Endothelial cell of umbilical vein (primary cell): ENCODE results near the gene SDCCAG8. TPM values are rescaled to one million over a fixed set of nuclear protein-coding genes. Genes with fewer than 3 reads are reported as not detected.

Experiments
- BruUV-seq: library from RNA; stranded (reverse); fragments of 400-500 nt; replicated peaks from 2 replicates; lab custom pipeline; 2021; lab: Mats Ljungman, UMichigan
- CTCF ChIA-PET: fragments of 300-600, 350-600 bp; sonication (Branson Sonifier 250); formaldehyde crosslinking; loops from one replicate; lab custom pipeline; 2021; ENCODE audit warnings: antibody characterized with exemption, inconsistent platforms; lab: Charles Lee
- POLR2A ChIA-PET: fragments of 300-600, 350-600 bp; sonication (Branson Sonifier 250); formaldehyde crosslinking; loops from one replicate; lab custom pipeline; 2021; ENCODE audit warnings: antibody characterized with exemption, inconsistent platforms; lab: Charles Lee
- DNase-seq: peaks from one replicate; pipeline ENCODE4 v3.0.0-alpha.2; 2011; ENCODE audit warnings: low read depth, low spot score
- FAIRE-seq: peaks from 2 replicates; lab custom pipeline; 2011; peaks lifted over from hg19 to GRCh38; lab: Jason Lieb, UNC
- H2AFZ ChIP-seq: 2 replicates; pipeline ENCODE4 v1.6.0; 2012; ENCODE audit warnings: low read depth, low read length, control low read depth, inconsistent platforms
- H3K27ac ChIP-seq: 2 replicates; pipeline ENCODE4 v1.5.1; 2011; ENCODE audit warnings: low read depth, mild to moderate bottlenecking, control low read depth, low read length, moderate library complexity; ENCODE audit not compliant: insufficient read depth
- H3K27me3 ChIP-seq, 2 experiments: 2 replicates each; pipeline versions ENCODE4 v1.6.0 to v1.6.1; 2011; ENCODE audit warnings: low read length in 2 of 2, mixed read lengths in 1 of 2; ENCODE audit not compliant: control insufficient read depth in 2 of 2, insufficient read depth in 2 of 2
- H3K36me3 ChIP-seq, 2 experiments: 2 replicates in 1 of 2; 3 replicates in 1 of 2; pipeline ENCODE4 v1.5.1; 2011; ENCODE audit warnings: low read length in 2 of 2, mild to moderate bottlenecking in 1 of 2, moderate library complexity in 1 of 2; ENCODE audit not compliant: control insufficient read depth in 2 of 2, insufficient read depth in 2 of 2; ENCODE audit errors: extremely low read depth in 1 of 2
- H3K4me1 ChIP-seq: 3 replicates; pipeline ENCODE4 v1.5.1; 2011; ENCODE audit warnings: mild to moderate bottlenecking, low read length; ENCODE audit not compliant: control insufficient read depth, insufficient read depth; ENCODE audit errors: extremely low read depth
- H3K4me2 ChIP-seq: 2 replicates; pipeline ENCODE4 v1.6.1; 2011; ENCODE audit warnings: low read length, control low read depth, mixed read lengths; ENCODE audit not compliant: insufficient read depth
- H3K4me3 ChIP-seq, 3 experiments: fragments of 200-600 bp in 1 of 3; sonication (generic), shearing (Covaris generic) in 1 of 3; replicated peaks in 1 of 3; 2 replicates each; pipeline ENCODE4 v1.5.1; 2011 to 2016; ENCODE audit warnings: control low read depth in 3 of 3, low read length in 3 of 3, mild to moderate bottlenecking in 2 of 3, inconsistent platforms in 1 of 3, low read depth in 1 of 3, moderate library complexity in 1 of 3; ENCODE audit not compliant: insufficient read depth in 1 of 3
- H3K79me2 ChIP-seq: 2 replicates; pipeline ENCODE4 v1.6.0; 2012; ENCODE audit warnings: low read length, inconsistent platforms; ENCODE audit not compliant: control insufficient read depth, insufficient read depth
- H3K9ac ChIP-seq: replicated peaks from 2 replicates; pipeline ENCODE3; 2011; ENCODE audit warnings: low read length, control low read depth; ENCODE audit not compliant: insufficient read depth; ENCODE audit errors: extremely low read depth
- H3K9me1 ChIP-seq: replicated peaks from 3 replicates; pipeline ENCODE4 v1.6.0; 2011; ENCODE audit warnings: mild to moderate bottlenecking, low read length; ENCODE audit not compliant: control insufficient read depth, insufficient read depth; ENCODE audit errors: extremely low read depth
- H3K9me3 ChIP-seq: replicated peaks from 2 replicates; pipeline ENCODE4 v1.5.1; 2012; ENCODE audit warnings: low read length, inconsistent platforms; ENCODE audit not compliant: control insufficient read depth, insufficient read depth
- H4K20me1 ChIP-seq: replicated peaks from 2 replicates; pipeline ENCODE3; 2011; ENCODE audit warnings: mild to moderate bottlenecking, low read length; ENCODE audit not compliant: control insufficient read depth, insufficient read depth; ENCODE audit errors: extremely low read depth
- EZH2 ChIP-seq: IDR thresholded peaks from 2 replicates; pipeline ENCODE4 v1.6.1; 2012; ENCODE audit warnings: borderline replicate concordance, low read depth, mild to moderate bottlenecking, moderate library complexity, low read length, inconsistent platforms; ENCODE audit not compliant: severe bottlenecking
- FOS ChIP-seq: IDR thresholded peaks from 2 replicates; pipeline ENCODE4 v1.6.1; 2011; ENCODE audit warnings: mild to moderate bottlenecking, low read length, moderate library complexity, borderline replicate concordance; ENCODE audit not compliant: insufficient read depth
- GATA2 ChIP-seq: IDR thresholded peaks from 2 replicates; pipeline ENCODE4 v1.7.0; 2011; ENCODE audit warnings: low read depth, mild to moderate bottlenecking, moderate library complexity, mixed read lengths, low read length; ENCODE audit not compliant: insufficient read length, insufficient read depth
- JUN ChIP-seq: IDR thresholded peaks from 2 replicates; pipeline ENCODE4 v1.6.1; 2011; ENCODE audit warnings: borderline replicate concordance, low read depth; ENCODE audit not compliant: insufficient read length, insufficient read depth
- MYC ChIP-seq: IDR thresholded peaks from one replicate; pipeline ENCODE4 v1.6.1; 2011; ENCODE audit warnings: mild to moderate bottlenecking, low read depth, low read length
- POLR2A ChIP-seq: IDR thresholded peaks from 2 replicates; pipeline ENCODE4 v1.6.1; 2012; ENCODE audit warnings: low read depth, mild to moderate bottlenecking, control low read depth, low read length
- POLR2AphosphoS5 ChIP-seq: IDR thresholded peaks from 2 replicates; pipeline ENCODE4 v1.6.1; 2012; ENCODE audit warnings: low read depth, mild to moderate bottlenecking, control low read depth, low read length, moderate library complexity; ENCODE audit not compliant: insufficient read depth
- dilution Hi-C: fragments of 300-500 bp; cut with MboI; formaldehyde crosslinking; loops from one replicate; pipeline ENCODE4 v1.15.0; 2019; ENCODE audit warnings: low sequenced_read_pairs; ENCODE audit not compliant: extremely low pct_ligation_motif_present
- intact Hi-C: fragments of 100-400 bp; cut with micrococcal nuclease; formaldehyde crosslinking; loops from one replicate; pipeline ENCODE4 v1.10.0; 2022
- polyA plus RNA-seq, 4 experiments: library from polyadenylated mRNA; depleted of rRNA in 3 of 4; stranded (reverse) in 3 of 4; unstranded in 1 of 4; fragments of >200 nt; gene quantifications; 2 replicates each; pipeline versions ENCODE4 v1.2.1 to v1.2.3, GENCODE V29; 2011 to 2012; ENCODE audit warnings: missing spikeins in 1 of 4
- total RNA-seq: library from RNA; stranded (reverse); gene quantifications from 2 replicates; pipeline ENCODE4 v1.2.3, GENCODE V29; 2021
- TF ChIP-seq, protein P1 (sequence below): IDR thresholded peaks from 2 replicates; pipeline ENCODE4 v1.6.1; 2011; ENCODE audit not compliant: insufficient read depth, insufficient read length
- TF ChIP-seq, protein P2 (sequence below), 2 donors: IDR thresholded peaks; 1 replicate in 1 of 2; 2 replicates in 1 of 2; pipeline ENCODE4 v1.5.1; 2011; ENCODE audit warnings: low read length in 2 of 2, mild to moderate bottlenecking in 2 of 2, moderate library complexity in 2 of 2, control low read depth in 1 of 2, inconsistent platforms in 1 of 2, low read depth in 1 of 2; ENCODE audit not compliant: insufficient read depth in 1 of 2; ENCODE audit errors: extremely low read depth in 1 of 2

Gene SDCCAG8
- total and polyA plus RNA-seq, 2 donors (not counting 3 experiments of a cell fraction or from before 2014, with no cell fraction given) = 14.6 to 25.7 TPM

DNA sequence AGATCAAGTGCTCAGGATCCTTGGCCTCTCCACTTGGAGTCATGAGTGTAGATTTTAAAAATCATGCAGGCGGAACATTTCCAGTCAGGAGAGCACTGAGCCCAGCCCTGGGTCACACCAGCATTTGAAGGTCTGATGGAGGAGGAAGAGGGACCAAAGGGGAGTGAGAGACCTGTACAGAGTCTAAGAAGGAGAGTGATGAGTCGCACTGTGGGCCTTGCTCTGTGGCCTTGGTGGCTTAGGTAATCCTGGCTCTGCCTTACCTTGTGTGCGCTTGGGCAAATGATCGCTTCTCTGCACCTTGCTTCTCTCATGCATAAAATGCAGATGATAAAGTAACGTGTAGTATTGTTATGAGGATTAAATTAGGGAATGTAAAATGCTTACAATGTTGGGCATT lies 225.3 kb downstream of the SDCCAG8 start:
- intact Hi-C loops (no loop called here), dilution Hi-C loops (no loop called here)
- Histone ChIP-seq H3K27ac (no peak overlapping the region), H3K9me3 (no peaks in the 10 kb centered on the region), H3K36me3 (no peaks in the 10 kb centered on the region), H4K20me1 (no peaks in the 10 kb centered on the region), H3K79me2 (no peaks in the 10 kb centered on the region), H3K9me1 (no peaks in the 10 kb centered on the region), H3K4me1 (peaks cover 2% of the 10 kb centered on the region), H3K4me3 (no peak overlapping the region), H3K27me3 (no peaks in the 10 kb centered on the region), H2AFZ (no peak overlapping the region), H3K4me2 (no peak overlapping the region), H3K9ac (no peak overlapping the region)
- ChIA-PET CTCF (interaction anchor here (0.9 kb wide), 1 partner anchor 137 kb away, joined by 3 read pairs; no protein-coding TSS in a partner anchor), POLR2A (no interaction called here)
- FAIRE-seq = no peak
- no peak for DNase-seq
- BruUV-seq = no TSS peak
- no peak for TF ChIP-seq MYC
- TF ChIP-seq, protein P1, sequence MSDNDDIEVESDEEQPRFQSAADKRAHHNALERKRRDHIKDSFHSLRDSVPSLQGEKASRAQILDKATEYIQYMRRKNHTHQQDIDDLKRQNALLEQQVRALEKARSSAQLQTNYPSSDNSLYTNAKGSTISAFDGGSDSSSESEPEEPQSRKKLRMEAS = no peak

DNA sequence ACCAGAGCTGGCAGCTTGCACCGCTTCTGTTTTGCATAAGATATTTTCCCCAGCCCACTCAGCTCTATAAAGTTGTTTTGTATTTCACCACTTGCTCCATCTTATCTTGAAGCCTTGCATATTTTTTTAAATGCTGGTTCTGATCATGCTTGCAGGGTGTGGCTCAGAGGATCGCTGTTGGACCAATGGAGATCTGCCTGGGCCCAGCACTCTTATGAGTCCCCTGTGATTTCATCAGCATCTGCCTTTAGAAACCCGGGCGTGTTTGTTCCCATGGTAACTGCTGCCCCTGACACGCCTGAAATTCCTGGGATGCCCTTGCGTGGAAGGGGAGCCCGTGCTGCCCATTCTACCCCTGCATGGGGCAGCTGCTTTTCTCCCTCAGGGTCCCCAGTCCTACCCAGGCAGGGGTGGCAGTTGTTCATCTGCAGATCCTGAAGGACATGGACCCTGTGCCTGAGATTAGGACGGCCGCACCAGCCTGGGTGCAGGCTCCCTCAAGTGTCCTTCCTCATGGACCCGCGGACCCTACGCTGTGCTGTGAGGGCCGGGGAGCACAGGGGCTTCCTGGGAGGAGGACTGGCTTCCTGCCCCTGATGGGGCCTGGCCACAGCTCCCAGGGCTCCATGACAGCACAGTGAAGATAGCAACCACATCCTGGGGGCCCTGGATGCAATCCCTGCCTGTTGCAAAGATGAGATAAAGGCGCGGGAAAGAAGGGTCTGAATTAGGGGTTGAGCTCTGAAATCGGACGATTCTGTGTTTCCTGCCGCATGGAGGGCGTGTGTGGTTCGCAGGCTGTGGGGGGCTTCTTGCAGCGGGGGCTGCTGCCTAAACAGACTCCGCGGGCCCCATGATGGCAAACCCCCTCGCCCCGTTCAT lies 226.5 kb downstream of the SDCCAG8 start:
- H3K9ac ChIP-seq = no peak overlapping the region
- DNase-seq (no peak), FAIRE-seq (peak; percentile 12)
- H3K4me3 ChIP-seq = peak overlapping the region in 1 of 3 experiments; percentile 8
- no peaks in the 10 kb centered on the region for H4K20me1 ChIP-seq
- no TSS peak for BruUV-seq
- no peaks in the 10 kb centered on the region for H3K9me3 ChIP-seq
- H3K4me1 ChIP-seq = peaks cover 2% of the 10 kb centered on the region
- peak overlapping the region; percentile 20 for H3K4me2 ChIP-seq
- H3K27me3 ChIP-seq = no peaks in the 10 kb centered on the region
- H3K9me1 ChIP-seq = no peaks in the 10 kb centered on the region
- no peaks in the 10 kb centered on the region for H3K36me3 ChIP-seq
- intact Hi-C loops = loop anchor here (1.0 to 2.0 kb wide), 2 partner anchors 266 to 464 kb away; no protein-coding TSS in a partner anchor
- dilution Hi-C loops = no loop called here
- H3K27ac ChIP-seq = no peak overlapping the region
- H3K79me2 ChIP-seq = no peaks in the 10 kb centered on the region
- no peak for TF ChIP-seq FOS
- peak; percentile 53 for TF ChIP-seq EZH2
- no peak for TF ChIP-seq GATA2
- TF ChIP-seq, protein P2, sequence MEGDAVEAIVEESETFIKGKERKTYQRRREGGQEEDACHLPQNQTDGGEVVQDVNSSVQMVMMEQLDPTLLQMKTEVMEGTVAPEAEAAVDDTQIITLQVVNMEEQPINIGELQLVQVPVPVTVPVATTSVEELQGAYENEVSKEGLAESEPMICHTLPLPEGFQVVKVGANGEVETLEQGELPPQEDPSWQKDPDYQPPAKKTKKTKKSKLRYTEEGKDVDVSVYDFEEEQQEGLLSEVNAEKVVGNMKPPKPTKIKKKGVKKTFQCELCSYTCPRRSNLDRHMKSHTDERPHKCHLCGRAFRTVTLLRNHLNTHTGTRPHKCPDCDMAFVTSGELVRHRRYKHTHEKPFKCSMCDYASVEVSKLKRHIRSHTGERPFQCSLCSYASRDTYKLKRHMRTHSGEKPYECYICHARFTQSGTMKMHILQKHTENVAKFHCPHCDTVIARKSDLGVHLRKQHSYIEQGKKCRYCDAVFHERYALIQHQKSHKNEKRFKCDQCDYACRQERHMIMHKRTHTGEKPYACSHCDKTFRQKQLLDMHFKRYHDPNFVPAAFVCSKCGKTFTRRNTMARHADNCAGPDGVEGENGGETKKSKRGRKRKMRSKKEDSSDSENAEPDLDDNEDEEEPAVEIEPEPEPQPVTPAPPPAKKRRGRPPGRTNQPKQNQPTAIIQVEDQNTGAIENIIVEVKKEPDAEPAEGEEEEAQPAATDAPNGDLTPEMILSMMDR (IDR thresholded peaks at IDR 0.05; ENCODE audit: extremely low read depth in 1 of 2, insufficient read depth in 1 of 2, low read depth in 1 of 2, low read length in 2 of 2) = no peak
- no peak for TF ChIP-seq POLR2AphosphoS5
- TF ChIP-seq MYC = no peak
- TF ChIP-seq POLR2A = no peak
- TF ChIP-seq, protein P1 = no peak
- TF ChIP-seq JUN = no peak
- POLR2A ChIA-PET = no interaction called here
- H2AFZ ChIP-seq = no peak overlapping the region
- CTCF ChIA-PET = interaction anchor here (0.8 to 0.9 kb wide), 2 partner anchors 139 to 817 kb away, joined by 3 read pairs; no protein-coding TSS in a partner anchor
